Measurements from ENCODE around the gene GLIS1. TPM values are rescaled to one million over a fixed set of nuclear protein-coding genes. Genes with fewer than 3 reads are reported as not detected.

Gene GLIS1
- total and polyA plus RNA-seq, 2 experiments from 2014 or later = 0.22 to 0.61 TPM

DNA sequence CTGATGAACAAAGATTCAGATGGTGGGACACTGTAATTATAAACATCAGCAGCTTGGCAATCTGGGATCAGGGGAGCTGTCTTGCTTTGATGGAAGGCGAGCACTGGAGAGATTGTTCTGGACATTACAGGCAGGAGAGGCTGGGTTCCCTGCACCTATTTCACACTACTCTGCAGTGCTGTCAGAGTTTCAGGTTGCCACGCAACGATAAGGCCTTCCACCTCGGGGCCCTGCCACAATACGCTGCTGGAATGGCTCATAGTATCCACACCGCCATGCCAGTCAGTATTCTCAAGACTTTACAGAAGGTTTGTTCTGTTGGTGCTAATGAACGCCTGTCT lies 96.8 kb downstream of the GLIS1 start:
- no peaks in the 10 kb centered on the region for H3K79me2 ChIP-seq (ENCODE audit: insufficient read depth)
- no peaks in the 10 kb centered on the region for H4K20me1 ChIP-seq (ENCODE audit: insufficient read depth)
- H3K4me3 ChIP-seq = no peak overlapping the region
- H3K4me2 ChIP-seq (ENCODE audit: unreplicated experiment) = no peak overlapping the region
- WGBS, 2 experiments (ENCODE audit: low coverage in 1 of 2, low lambda C conversion rate in 2 of 2, missing lambda C conversion rate in 2 of 2) = 85 to 87% methylated on average over 7 of the region's 7 CpGs
- no peak overlapping the region for H2AFZ ChIP-seq
- no peaks in the 10 kb centered on the region for H3K9me2 ChIP-seq (ENCODE audit: insufficient read depth)
- no peaks in the 10 kb centered on the region for H3K36me3 ChIP-seq (ENCODE audit: low read depth)
- H3K9me3 ChIP-seq (ENCODE audit: low read depth) = no peaks in the 10 kb centered on the region
- TF ChIP-seq EZH2 (IDR thresholded peaks at IDR 0.05; ENCODE audit: insufficient read depth, poor library complexity, severe bottlenecking) (no peak), EZH2phosphoT487 (IDR thresholded peaks at IDR 0.05; ENCODE audit: insufficient read depth, low read depth) (no peak)
- peaks cover 9% of the 10 kb centered on the region for H3K27me3 ChIP-seq (replicated peaks; ENCODE audit: insufficient read depth)
- no peak overlapping the region for H3K27ac ChIP-seq
- no peak overlapping the region for H3K9ac ChIP-seq
- in situ Hi-C loops (cut with MboI) = no loop called here
- H3K4me1 ChIP-seq (ENCODE audit: insufficient read depth) = peaks cover 9% of the 10 kb centered on the region; the same call in 1 of the 2 replicates
- no peak for DNase-seq
- no peaks in the 10 kb centered on the region for H3F3A ChIP-seq (ENCODE audit: insufficient read depth)

DNA sequence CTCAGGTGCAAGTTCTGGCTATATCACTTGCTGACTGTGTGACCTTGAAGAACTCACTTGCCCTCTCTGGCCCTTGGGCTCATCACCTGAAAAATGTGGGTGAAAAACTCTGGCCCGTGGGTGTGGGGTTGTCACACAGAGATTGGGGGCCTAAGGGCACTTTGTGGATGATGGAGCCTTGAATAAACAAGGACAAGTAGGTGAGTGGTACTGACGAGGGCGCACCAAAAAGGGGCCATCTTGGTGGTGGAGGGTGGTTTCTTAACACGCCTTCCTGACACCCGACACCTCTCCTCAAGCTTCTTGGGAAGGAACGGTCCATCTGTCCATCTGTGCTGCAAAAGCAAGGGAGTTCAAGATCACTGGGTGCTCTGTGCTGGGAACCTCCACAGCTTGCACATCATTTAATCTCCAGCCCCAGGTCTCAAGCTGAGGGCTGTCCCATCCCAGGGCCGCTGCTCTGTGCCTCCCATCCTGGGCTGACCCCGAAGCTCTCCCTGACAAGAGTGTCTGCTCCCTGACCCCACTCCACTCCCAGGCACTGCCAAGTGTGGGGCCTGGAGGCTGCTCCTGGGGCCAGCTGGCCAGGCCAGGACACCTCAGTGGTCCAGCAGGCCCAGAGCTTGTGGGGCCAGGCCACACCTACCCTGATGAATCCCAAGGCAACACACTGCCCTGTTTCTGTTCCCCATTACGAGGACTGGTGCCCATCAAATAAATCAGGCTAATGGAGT lies 97.3 kb downstream of the GLIS1 start:
- Histone ChIP-seq H3K79me2 (ENCODE audit: insufficient read depth) (no peaks in the 10 kb centered on the region), H3F3A (ENCODE audit: insufficient read depth) (no peaks in the 10 kb centered on the region), H3K4me3 (no peak overlapping the region), H4K20me1 (ENCODE audit: insufficient read depth) (no peaks in the 10 kb centered on the region), H3K9me2 (ENCODE audit: insufficient read depth) (no peaks in the 10 kb centered on the region), H3K27ac (no peak overlapping the region), H3K36me3 (ENCODE audit: low read depth) (no peaks in the 10 kb centered on the region), H3K9me3 (ENCODE audit: low read depth) (no peaks in the 10 kb centered on the region), H3K4me2 (ENCODE audit: unreplicated experiment) (no peak overlapping the region), H3K9ac (no peak overlapping the region), H3K4me1 (ENCODE audit: insufficient read depth) (peaks cover 9% of the 10 kb centered on the region; the same call in 1 of the 2 replicates), H3K27me3 (replicated peaks; ENCODE audit: insufficient read depth) (peaks cover 8% of the 10 kb centered on the region), H2AFZ (no peak overlapping the region)
- DNase-seq = no peak
- in situ Hi-C loops (cut with MboI) = no loop called here
- WGBS, 2 experiments (ENCODE audit: low coverage in 1 of 2, low lambda C conversion rate in 2 of 2, missing lambda C conversion rate in 2 of 2) = 84 to 86% methylated on average over 9 of the region's 9 CpGs
- TF ChIP-seq EZH2phosphoT487 (IDR thresholded peaks at IDR 0.05; ENCODE audit: insufficient read depth, low read depth) = no peak
- no peak for TF ChIP-seq EZH2 (IDR thresholded peaks at IDR 0.05; ENCODE audit: insufficient read depth, poor library complexity, severe bottlenecking)

DNA sequence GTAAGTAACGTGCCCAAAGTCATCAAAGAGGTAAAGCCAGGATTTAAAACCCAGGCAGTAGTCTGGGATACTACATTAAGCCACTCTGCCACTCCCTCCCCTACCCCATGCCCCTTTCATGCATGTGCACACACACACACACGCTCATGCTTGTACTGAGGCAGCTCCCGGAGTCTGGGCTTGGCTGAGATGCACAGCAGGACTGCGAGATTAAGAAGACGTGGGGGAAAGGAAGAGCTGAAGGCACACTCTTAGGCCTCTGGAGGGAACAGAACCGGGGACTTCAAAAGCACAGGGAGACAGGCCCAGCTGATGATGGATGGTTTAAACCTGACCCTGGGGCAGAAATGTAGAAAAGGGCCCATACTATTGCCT lies 98.3 kb downstream of the GLIS1 start:
- no peak overlapping the region for H3K4me3 ChIP-seq
- no peak overlapping the region for H3K9ac ChIP-seq
- no peaks in the 10 kb centered on the region for H3K36me3 ChIP-seq (ENCODE audit: low read depth)
- H3K9me2 ChIP-seq (ENCODE audit: insufficient read depth) = no peaks in the 10 kb centered on the region
- no peak overlapping the region for H3K4me2 ChIP-seq (ENCODE audit: unreplicated experiment)
- H4K20me1 ChIP-seq (ENCODE audit: insufficient read depth) = no peaks in the 10 kb centered on the region
- H3K9me3 ChIP-seq (ENCODE audit: low read depth) = no peaks in the 10 kb centered on the region
- H3F3A ChIP-seq (ENCODE audit: insufficient read depth) = no peaks in the 10 kb centered on the region
- no peak overlapping the region for H3K27ac ChIP-seq
- H2AFZ ChIP-seq = no peak overlapping the region
- no peak for DNase-seq
- TF ChIP-seq EZH2 (IDR thresholded peaks at IDR 0.05; ENCODE audit: insufficient read depth, poor library complexity, severe bottlenecking) = no peak
- TF ChIP-seq EZH2phosphoT487 (IDR thresholded peaks at IDR 0.05; ENCODE audit: insufficient read depth, low read depth) = no peak
- in situ Hi-C loops (cut with MboI) = no loop called here
- peaks cover 9% of the 10 kb centered on the region; the same call in 1 of the 2 replicates for H3K4me1 ChIP-seq (ENCODE audit: insufficient read depth)
- H3K79me2 ChIP-seq (ENCODE audit: insufficient read depth) = no peaks in the 10 kb centered on the region
- H3K27me3 ChIP-seq (replicated peaks; ENCODE audit: insufficient read depth) = peaks cover under 1% of the 10 kb centered on the region; the same call in 1 of the 2 replicates
- WGBS, 2 experiments (ENCODE audit: low coverage in 1 of 2, low lambda C conversion rate in 2 of 2, missing lambda C conversion rate in 2 of 2) = 88% methylated on average over 6 of the region's 6 CpGs

DNA sequence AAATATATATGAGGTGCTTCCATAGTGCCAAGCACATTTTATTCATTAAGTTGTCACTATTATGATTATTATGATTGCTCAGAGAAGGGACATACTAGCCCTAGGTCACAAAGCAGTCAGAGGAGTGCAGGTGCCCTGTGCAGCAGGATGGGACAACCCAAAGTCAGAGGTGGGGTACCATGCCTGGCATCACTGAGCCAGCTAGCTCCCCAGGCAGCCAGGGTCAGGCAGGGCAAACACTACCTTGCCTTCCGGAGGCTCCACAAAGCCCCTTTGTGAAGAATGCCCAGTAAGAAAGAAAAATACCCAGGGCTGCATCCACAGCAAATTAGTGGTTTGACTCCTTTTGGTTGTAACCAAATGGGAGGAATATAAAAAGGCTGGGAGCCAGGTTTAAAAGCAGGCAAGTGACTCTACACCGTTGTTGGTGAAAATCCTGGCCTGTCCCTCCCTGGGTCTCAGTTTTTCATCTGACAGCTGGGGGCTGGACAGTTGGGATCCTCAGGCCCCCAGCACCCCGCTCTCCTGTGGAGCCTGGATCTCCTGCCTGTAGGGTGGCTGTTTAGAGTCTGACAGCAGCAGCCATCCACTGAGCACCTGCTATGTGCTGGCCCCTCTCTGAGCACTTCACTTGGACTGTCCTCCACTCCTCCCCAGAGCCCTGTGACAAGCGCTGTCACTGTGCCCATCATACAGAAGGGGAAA lies 98.8 kb downstream of the GLIS1 start:
- Histone ChIP-seq H3K9me3 (ENCODE audit: low read depth) (no peaks in the 10 kb centered on the region), H2AFZ (no peak overlapping the region), H3K4me1 (ENCODE audit: insufficient read depth) (peaks cover 9% of the 10 kb centered on the region; the same call in 1 of the 2 replicates), H3K27ac (no peak overlapping the region), H3K9me2 (ENCODE audit: insufficient read depth) (no peaks in the 10 kb centered on the region), H3K4me3 (no peak overlapping the region), H3K9ac (0 out of 2 replicates have a peak overlapping the region, but pooled peaks have one; percentile 6), H3K79me2 (ENCODE audit: insufficient read depth) (no peaks in the 10 kb centered on the region), H3K27me3 (replicated peaks; ENCODE audit: insufficient read depth) (no peaks in the 10 kb centered on the region), H3F3A (ENCODE audit: insufficient read depth) (no peaks in the 10 kb centered on the region), H4K20me1 (ENCODE audit: insufficient read depth) (no peaks in the 10 kb centered on the region), H3K36me3 (ENCODE audit: low read depth) (no peaks in the 10 kb centered on the region), H3K4me2 (ENCODE audit: unreplicated experiment) (no peak overlapping the region)
- WGBS, 2 experiments (ENCODE audit: low coverage in 1 of 2, low lambda C conversion rate in 2 of 2, missing lambda C conversion rate in 2 of 2) = 81 to 91% methylated on average over 4 of the region's 4 CpGs
- in situ Hi-C loops (cut with MboI) = no loop called here
- DNase-seq = no peak
- TF ChIP-seq EZH2phosphoT487 (IDR thresholded peaks at IDR 0.05; ENCODE audit: insufficient read depth, low read depth) (no peak), EZH2 (IDR thresholded peaks at IDR 0.05; ENCODE audit: insufficient read depth, poor library complexity, severe bottlenecking) (no peak)

Data from GM23248 (cell line).